Neural cell (in vitro differentiated cells): ENCODE data around the gene LOXL4.

Experiments used
- CTCF ChIP-seq: fragments of 450-650 bp; IDR thresholded peaks from 2 replicates; pipeline ENCODE4 v1.5.1; 2014; ENCODE audit warnings: antibody characterized with exemption, mild to moderate bottlenecking, moderate library complexity; ENCODE audit not compliant: poor library complexity, severe bottlenecking
- EZH2 ChIP-seq: fragments of 200-600, 300-800 bp; shearing (Covaris generic), sonication (generic); IDR thresholded peaks from 2 replicates; pipeline ENCODE4 v1.6.1; 2014; ENCODE audit warnings: antibody characterized with exemption, low read length, borderline replicate concordance, mild to moderate bottlenecking; ENCODE audit not compliant: insufficient read depth, poor library complexity, severe bottlenecking
- MXI1 ChIP-seq: fragments of 450-650 bp; conservative IDR thresholded peaks from 2 replicates; pipeline ENCODE4 v1.6.1; 2014; ENCODE audit warnings: antibody characterized with exemption, mild to moderate bottlenecking; ENCODE audit not compliant: poor library complexity, severe bottlenecking
- POLR2AphosphoS5 ChIP-seq: IDR thresholded peaks from 2 replicates; pipeline ENCODE4 v1.6.1; 2012
- RAD21 ChIP-seq: fragments of 450-650 bp; conservative IDR thresholded peaks from 2 replicates; pipeline ENCODE4 v1.6.1; 2014; ENCODE audit warnings: antibody characterized with exemption, mild to moderate bottlenecking, moderate library complexity
- REST ChIP-seq: IDR thresholded peaks from 2 replicates; pipeline ENCODE4 v1.6.1; 2012; ENCODE audit warnings: borderline replicate concordance
- SMC3 ChIP-seq: fragments of 450-650 bp; conservative IDR thresholded peaks from 2 replicates; pipeline ENCODE4 v1.6.1; 2014; ENCODE audit warnings: antibody characterized with exemption, mild to moderate bottlenecking, moderate library complexity; ENCODE audit not compliant: poor library complexity
- TAF1 ChIP-seq: IDR thresholded peaks from 2 replicates; pipeline ENCODE4 v1.6.1; 2012; ENCODE audit warnings: low read depth

GRCh38 chr10:98303569-98303968 is 35.6 kb upstream of the LOXL4 start:
- TF ChIP-seq CTCF (no peak), REST (no peak), EZH2 (no peak), POLR2AphosphoS5 (no peak), SMC3 (no peak), RAD21 (no peak), TAF1 (no peak), MXI1 (no peak)
